Measurements from ENCODE around the gene WDFY2. TPM values are rescaled to one million over a fixed set of nuclear protein-coding genes. Genes with fewer than 3 reads are reported as not detected.

The WDFY2 gene
- total and polyA plus RNA-seq, 10 of the 15 experiments (the other 5 are each of a cell fraction or from before 2014, with no cell fraction given) = 2.1 to 13.0 (median 8.1) TPM

DNA sequence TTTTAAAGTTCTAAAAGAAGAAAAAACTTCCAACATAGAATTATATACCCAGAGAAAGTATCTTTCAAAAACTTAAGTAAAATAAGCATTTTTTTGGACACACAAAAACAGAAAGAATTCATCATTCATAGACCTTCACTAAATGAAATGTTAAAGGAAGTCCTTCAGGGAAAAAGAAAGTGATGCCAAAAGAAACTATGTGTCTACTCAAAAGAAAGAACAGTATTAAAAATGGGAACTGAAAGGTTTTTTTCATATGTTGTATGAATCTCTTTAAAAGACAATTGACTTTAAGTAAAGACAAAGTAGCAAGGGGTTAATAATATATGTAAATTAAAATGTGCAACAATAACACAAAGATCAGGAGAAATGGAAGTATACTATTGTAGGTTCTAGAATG is 123.2 kb downstream of the WDFY2 start:
- H3K4me2 ChIP-seq (ENCODE audit: control insufficient read depth, insufficient read depth) = 0 out of 2 replicates have a peak overlapping the region, but pooled peaks have one; percentile 30
- POLR2A ChIA-PET = interaction anchor here (0.7 to 0.9 kb wide), 2 partner anchors 14 to 253 kb away, joined by 4 to 5 read pairs; no protein-coding TSS in a partner anchor
- intact Hi-C loops (cut with micrococcal nuclease; ENCODE audit: unreplicated experiment) (loop anchor here (5.0 kb wide), 1 partner anchor 120 kb away; no protein-coding TSS in a partner anchor), in situ Hi-C loops (cut with MboI) (no loop called here)
- no peaks in the 10 kb centered on the region for H4K20me1 ChIP-seq (ENCODE audit: control insufficient read depth, insufficient read depth)
- H2AFZ ChIP-seq (ENCODE audit: control insufficient read depth, low read depth, low read length) = no peak overlapping the region
- peak overlapping the region; percentile 33 for H3K9ac ChIP-seq (ENCODE audit: control insufficient read depth, insufficient read depth, low read length)
- no peaks in the 10 kb centered on the region for H3K27me3 ChIP-seq (replicated peaks in 1 of 2; ENCODE audit: control insufficient read depth in 2 of 2, insufficient read depth in 2 of 2, low read length in 1 of 2)
- BruUV-seq (replicated peaks) = no TSS peak
- H3K36me3 ChIP-seq (ENCODE audit: control insufficient read depth in 2 of 2, insufficient read depth in 2 of 2, low read length in 1 of 2) = no peaks in the 10 kb centered on the region; a peak in 1 of 4 replicates
- ATAC-seq (peak; percentile 40), FAIRE-seq (no peak), DNase-seq (ENCODE audit: low read depth, low spot score) (no peak)
- H3K27ac ChIP-seq (ENCODE audit: control insufficient read depth, insufficient read depth) = peak overlapping the region; percentile 87
- no peak overlapping the region for H3K4me3 ChIP-seq
- CTCF ChIA-PET = interaction anchor here (1.6 kb wide), 1 partner anchor 57 kb away, joined by 3 read pairs; no protein-coding TSS in a partner anchor
- peaks cover 34% of the 10 kb centered on the region for H3K4me1 ChIP-seq (ENCODE audit: control insufficient read depth, insufficient read depth, low read length)
- no peaks in the 10 kb centered on the region; the same call in 1 of the 2 replicates for H3K79me2 ChIP-seq (ENCODE audit: control insufficient read depth, insufficient read depth, low read length)
- SMC1A ChIA-PET (ENCODE audit: uncharacterized antibody, unreplicated experiment) = no interaction called here
- RAD21 ChIA-PET (ENCODE audit: unreplicated experiment) = interaction anchor here (1.5 kb wide), 1 partner anchor 19 kb away, joined by 4 read pairs; no protein-coding TSS in a partner anchor
- peaks cover 8% of the 10 kb centered on the region for H3K9me3 ChIP-seq (replicated peaks; ENCODE audit: control insufficient read depth, insufficient read depth, low read length)
- TF ChIP-seq JUNB (IDR thresholded peaks at IDR 0.05) = peak; percentile 31; the same call in 1 of the 2 replicates
- TF ChIP-seq JUND (IDR thresholded peaks at IDR 0.05; ENCODE audit: low read depth, low read length) = no peak
- peak; percentile 44; the same call in 1 of the 2 replicates for TF ChIP-seq SPI1 (IDR thresholded peaks at IDR 0.05; ENCODE audit: borderline replicate concordance, insufficient read depth, low read depth, low read length)
- TF ChIP-seq ATF7 (IDR thresholded peaks at IDR 0.05; ENCODE audit: low read depth) = peak; percentile 28; the same call in 1 of the 2 replicates
- TF ChIP-seq IKZF2 (IDR thresholded peaks at IDR 0.05) = peak in 1 of 2 experiments; percentile 32; a peak in 1 of 4 replicates
- TF ChIP-seq SRF (IDR thresholded peaks at IDR 0.05; ENCODE audit: low read depth in 2 of 2, low read length in 2 of 2) = no peak

DNA sequence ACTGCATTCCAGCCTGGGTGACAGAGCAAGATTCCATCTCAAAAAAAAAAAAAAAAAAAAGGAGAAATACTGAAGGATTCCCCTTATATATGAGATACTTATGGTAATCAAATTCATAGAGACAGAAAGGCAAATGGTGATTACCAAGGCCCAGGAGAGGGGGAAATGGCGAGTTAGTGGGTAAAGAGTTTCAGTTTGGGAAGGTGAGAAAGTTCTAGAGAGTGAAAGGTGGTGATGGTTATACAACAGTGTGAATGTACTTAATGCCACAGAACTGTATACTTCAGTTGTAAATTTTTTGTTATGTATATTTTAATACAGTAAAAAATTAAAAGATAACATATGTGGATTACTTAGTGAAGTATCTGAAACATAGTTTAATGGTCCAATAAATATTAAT is 129.5 kb downstream of the WDFY2 start:
- no TSS peak for BruUV-seq (replicated peaks)
- no peaks in the 10 kb centered on the region for H3K36me3 ChIP-seq (ENCODE audit: control insufficient read depth in 2 of 2, insufficient read depth in 2 of 2, low read length in 1 of 2)
- H3K4me3 ChIP-seq = no peak overlapping the region
- no peaks in the 10 kb centered on the region for H4K20me1 ChIP-seq (ENCODE audit: control insufficient read depth, insufficient read depth)
- RAD21 ChIA-PET (ENCODE audit: unreplicated experiment) = interaction anchor here (1.4 kb wide), 1 partner anchor 128 kb away, joined by 4 read pairs; no protein-coding TSS in a partner anchor
- TF ChIP-seq, protein P1, sequence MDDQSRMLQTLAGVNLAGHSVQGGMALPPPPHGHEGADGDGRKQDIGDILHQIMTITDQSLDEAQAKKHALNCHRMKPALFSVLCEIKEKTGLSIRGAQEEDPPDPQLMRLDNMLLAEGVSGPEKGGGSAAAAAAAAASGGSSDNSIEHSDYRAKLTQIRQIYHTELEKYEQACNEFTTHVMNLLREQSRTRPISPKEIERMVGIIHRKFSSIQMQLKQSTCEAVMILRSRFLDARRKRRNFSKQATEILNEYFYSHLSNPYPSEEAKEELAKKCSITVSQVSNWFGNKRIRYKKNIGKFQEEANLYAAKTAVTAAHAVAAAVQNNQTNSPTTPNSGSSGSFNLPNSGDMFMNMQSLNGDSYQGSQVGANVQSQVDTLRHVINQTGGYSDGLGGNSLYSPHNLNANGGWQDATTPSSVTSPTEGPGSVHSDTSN (IDR thresholded peaks at IDR 0.05; ENCODE audit: insufficient replicate concordance, low read depth, low read length) = no peak
- no peak for TF ChIP-seq NFYA (IDR thresholded peaks at IDR 0.05; ENCODE audit: borderline replicate concordance, low read depth, low read length)
- TF ChIP-seq POLR2A (IDR thresholded peaks at IDR 0.05; ENCODE audit: low read depth, low read length) = no peak
- H2AFZ ChIP-seq (ENCODE audit: control insufficient read depth, low read depth, low read length) = no peak overlapping the region
- WGBS (ENCODE audit: insufficient coverage, insufficient replicate concordance, low lambda C conversion rate, missing lambda C conversion rate) = 86% methylated on average over 1 of the region's 1 CpG
- FAIRE-seq (no peak), ATAC-seq (peak; percentile 76), DNase-seq (ENCODE audit: low read depth, low spot score) (no peak)
- POLR2A ChIA-PET = no interaction called here
- SMC1A ChIA-PET (ENCODE audit: uncharacterized antibody, unreplicated experiment) = interaction anchor here (1.2 kb wide), 1 partner anchor 33 kb away, joined by 3 read pairs; no protein-coding TSS in a partner anchor
- no peaks in the 10 kb centered on the region; the same call in 2 of the 3 replicates for H3K9me3 ChIP-seq (replicated peaks; ENCODE audit: control insufficient read depth, insufficient read depth, low read length)
- no peak overlapping the region for H3K9ac ChIP-seq (ENCODE audit: control insufficient read depth, insufficient read depth, low read length)
- H3K79me2 ChIP-seq (ENCODE audit: control insufficient read depth, insufficient read depth, low read length) = no peaks in the 10 kb centered on the region
- in situ Hi-C loops (cut with MboI) = no loop called here
- peak overlapping the region; percentile 72; the same call in 1 of the 2 replicates for H3K27ac ChIP-seq (ENCODE audit: control insufficient read depth, insufficient read depth)
- CTCF ChIA-PET = no interaction called here
- no peaks in the 10 kb centered on the region for H3K27me3 ChIP-seq (replicated peaks in 1 of 2; ENCODE audit: control insufficient read depth in 2 of 2, insufficient read depth in 2 of 2, low read length in 1 of 2)
- 0 out of 2 replicates have a peak overlapping the region, but pooled peaks have one; percentile 17 for H3K4me2 ChIP-seq (ENCODE audit: control insufficient read depth, insufficient read depth)
- peaks cover 14% of the 10 kb centered on the region for H3K4me1 ChIP-seq (ENCODE audit: control insufficient read depth, insufficient read depth, low read length)
- intact Hi-C loops (cut with micrococcal nuclease; ENCODE audit: unreplicated experiment) = loop anchor here (5.0 kb wide), 2 partner anchors 212 to 262 kb away; partner anchors contain the start of gene INTS6

All from GM12878 (cell line).